A549 (cell line): ENCODE data around the gene NCAPH2.
A peak's percentile ranks its signal among the peaks of the same experiment; 100 is the strongest.

Experiments used
- POLR2A ChIP-seq: IDR thresholded peaks from 2 replicates; pipeline ENCODE4 v1.6.1; 2012; ENCODE audit warnings: mild to moderate bottlenecking, low read length
- TF ChIP-seq, protein P1 (sequence below): fragments of >200 bp; sonication (Bioruptor Twin); formaldehyde crosslinking; IDR thresholded peaks from 3 replicates; pipeline ENCODE4 v1.5.1; 2016

- no peak for TF ChIP-seq POLR2A
- TF ChIP-seq, protein P1, sequence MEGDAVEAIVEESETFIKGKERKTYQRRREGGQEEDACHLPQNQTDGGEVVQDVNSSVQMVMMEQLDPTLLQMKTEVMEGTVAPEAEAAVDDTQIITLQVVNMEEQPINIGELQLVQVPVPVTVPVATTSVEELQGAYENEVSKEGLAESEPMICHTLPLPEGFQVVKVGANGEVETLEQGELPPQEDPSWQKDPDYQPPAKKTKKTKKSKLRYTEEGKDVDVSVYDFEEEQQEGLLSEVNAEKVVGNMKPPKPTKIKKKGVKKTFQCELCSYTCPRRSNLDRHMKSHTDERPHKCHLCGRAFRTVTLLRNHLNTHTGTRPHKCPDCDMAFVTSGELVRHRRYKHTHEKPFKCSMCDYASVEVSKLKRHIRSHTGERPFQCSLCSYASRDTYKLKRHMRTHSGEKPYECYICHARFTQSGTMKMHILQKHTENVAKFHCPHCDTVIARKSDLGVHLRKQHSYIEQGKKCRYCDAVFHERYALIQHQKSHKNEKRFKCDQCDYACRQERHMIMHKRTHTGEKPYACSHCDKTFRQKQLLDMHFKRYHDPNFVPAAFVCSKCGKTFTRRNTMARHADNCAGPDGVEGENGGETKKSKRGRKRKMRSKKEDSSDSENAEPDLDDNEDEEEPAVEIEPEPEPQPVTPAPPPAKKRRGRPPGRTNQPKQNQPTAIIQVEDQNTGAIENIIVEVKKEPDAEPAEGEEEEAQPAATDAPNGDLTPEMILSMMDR = 0 out of 3 replicates have a peak, but pooled peaks have one; percentile 8
Observed at GRCh38 chr22:50473088-50473487, 34.9 kb upstream of the NCAPH2 start.
